ENCODE data around the gene SLC25A24.

The SLC25A24 gene

DNA sequence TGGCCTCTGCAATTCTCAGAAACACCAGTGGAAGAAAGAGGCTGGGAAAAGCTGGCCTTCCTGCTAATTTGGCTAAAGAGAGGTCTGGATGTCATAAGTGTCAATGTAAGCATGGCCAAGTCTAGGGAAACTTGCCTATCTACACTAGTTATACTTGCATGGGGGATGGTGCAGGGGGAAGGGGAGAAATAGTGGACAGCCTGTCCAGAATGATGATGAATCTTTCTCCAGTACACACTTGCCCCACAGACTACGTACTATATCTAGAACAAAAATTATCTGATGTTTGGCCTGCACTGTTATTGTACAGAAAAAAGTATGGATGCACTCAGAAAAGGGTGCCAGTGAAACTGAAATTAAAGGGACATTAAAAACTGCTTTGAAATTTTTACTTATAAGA lies 114.5 kb downstream of the SLC25A24 start:
- DNase-seq, result no peak

DNA sequence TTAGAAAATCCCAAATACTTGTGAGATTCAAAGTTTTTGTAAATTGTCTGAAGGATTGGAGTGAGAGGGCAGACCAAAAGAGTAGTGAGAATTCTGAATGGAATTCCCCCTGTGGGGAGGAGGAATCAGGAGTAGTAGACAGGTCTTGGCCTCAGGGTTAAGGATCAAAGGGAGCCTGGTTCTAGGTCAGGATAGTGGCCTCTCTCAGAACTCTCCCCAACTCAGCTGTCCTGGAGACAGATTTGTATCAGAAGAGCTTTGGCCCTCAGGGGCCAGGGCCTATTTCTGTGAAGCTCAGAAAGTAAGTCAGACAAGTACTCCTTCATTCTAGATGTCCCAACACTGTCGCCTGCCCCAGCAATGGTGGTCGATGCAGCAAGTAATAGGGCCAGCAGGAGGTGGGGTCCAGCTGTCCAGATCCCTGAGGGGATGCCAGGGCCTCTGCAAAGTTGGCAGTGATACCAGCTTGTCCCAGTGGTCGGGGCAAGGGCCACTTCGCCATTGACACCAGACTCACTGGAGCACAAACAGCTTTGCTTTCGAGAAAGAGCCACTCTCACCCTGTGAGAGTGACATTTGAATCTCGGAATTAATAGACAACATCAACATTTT lies 115.2 kb downstream of the SLC25A24 start:
- DNase-seq, result no peak

Data from activated T-cell treated with anti-CD3 and anti-CD28 coated beads for 4 hours (primary cell).